GM21717 (cell line): ENCODE results near the gene ZXDC.

ENCODE experiments used
- ATAC-seq: cut with Tn5 transposase; IDR thresholded peaks from one replicate; pipeline ENCODE4 v1.9.1; 2021; ENCODE audit warnings: mild to moderate bottlenecking, moderate library complexity; ENCODE audit not compliant: unreplicated experiment

Gene ZXDC, protein sequence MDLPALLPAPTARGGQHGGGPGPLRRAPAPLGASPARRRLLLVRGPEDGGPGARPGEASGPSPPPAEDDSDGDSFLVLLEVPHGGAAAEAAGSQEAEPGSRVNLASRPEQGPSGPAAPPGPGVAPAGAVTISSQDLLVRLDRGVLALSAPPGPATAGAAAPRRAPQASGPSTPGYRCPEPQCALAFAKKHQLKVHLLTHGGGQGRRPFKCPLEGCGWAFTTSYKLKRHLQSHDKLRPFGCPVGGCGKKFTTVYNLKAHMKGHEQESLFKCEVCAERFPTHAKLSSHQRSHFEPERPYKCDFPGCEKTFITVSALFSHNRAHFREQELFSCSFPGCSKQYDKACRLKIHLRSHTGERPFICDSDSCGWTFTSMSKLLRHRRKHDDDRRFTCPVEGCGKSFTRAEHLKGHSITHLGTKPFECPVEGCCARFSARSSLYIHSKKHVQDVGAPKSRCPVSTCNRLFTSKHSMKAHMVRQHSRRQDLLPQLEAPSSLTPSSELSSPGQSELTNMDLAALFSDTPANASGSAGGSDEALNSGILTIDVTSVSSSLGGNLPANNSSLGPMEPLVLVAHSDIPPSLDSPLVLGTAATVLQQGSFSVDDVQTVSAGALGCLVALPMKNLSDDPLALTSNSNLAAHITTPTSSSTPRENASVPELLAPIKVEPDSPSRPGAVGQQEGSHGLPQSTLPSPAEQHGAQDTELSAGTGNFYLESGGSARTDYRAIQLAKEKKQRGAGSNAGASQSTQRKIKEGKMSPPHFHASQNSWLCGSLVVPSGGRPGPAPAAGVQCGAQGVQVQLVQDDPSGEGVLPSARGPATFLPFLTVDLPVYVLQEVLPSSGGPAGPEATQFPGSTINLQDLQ

GRCh38 chr3:126475413-126476114 is at the start of gene ZXDC:
ZXDC (minus strand) TSS chr3:126475891; CDS start chr3:126475865, 26 bp downstream.
- peak; percentile 73 for ATAC-seq

DNA sequence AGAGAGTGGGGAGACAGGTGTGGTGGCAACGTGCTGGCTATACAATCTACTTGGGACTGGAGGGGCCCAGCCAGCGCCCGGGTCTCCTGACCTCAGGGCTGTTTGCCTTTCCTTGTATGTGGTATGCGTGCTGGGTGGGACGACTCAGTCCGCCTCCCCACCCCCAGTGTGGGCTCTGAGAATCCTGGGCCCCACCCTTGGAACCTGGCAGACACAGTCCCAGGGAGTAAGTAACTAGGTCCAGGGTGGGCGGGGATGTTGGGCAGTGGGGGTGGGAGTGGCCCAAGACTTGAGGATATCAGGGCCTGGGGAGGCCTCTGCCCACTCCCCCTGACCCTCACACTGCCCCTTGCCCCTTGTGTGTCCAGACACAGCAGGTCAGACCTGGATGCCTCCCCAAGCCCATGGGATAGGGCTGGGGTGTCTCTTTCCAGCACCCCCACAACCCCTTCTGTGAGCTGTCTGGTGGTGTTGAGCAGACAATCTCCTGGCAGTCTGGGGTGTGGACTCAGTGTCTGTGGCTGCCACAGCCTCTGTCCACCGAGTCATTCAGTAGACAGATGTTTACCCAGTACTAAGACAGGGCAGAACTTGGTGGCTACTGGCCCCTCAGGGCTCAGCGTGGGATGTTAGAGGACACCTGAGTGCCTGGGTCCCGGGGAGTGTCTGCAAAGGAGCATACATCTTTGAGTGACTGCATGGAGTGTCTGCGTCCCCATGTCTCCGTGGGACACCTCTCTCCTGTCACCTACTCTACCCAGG is 49.6 kb upstream of the ZXDC start:
- no peak for ATAC-seq

DNA sequence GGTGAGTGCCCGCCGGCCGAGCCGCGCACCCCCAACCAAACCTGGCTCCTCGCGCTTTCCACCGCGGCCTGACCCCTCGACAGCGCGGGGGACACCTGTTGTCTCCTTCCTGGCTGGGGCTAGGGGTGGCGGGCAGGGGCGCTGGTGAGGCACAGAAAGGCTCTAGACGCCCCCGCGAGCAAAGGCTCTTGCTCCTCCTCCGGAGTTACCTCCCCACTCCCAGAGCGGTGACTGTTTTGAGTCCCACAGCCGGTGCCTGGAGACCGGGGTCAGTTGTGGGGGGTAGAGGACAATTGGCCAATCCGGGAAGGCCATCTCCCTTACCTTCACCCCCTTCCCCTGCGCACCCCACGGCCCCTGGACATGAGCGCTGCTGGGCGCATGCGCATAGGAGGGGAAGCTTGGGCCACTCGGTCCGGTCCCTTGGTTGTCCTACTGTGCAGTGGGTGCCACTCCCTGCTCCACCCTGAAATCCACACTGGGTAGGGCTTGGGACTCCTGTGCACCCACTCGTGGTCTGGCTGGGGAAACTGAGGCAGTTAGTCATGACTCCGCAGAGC is 48.8 kb upstream of the ZXDC start:
- no peak for ATAC-seq

- ATAC-seq, result no peak
Measured at GRCh38 chr3:126523745-126524428, 48.2 kb upstream of the ZXDC start, which contains the start of gene CHST13. CHST13 (plus strand) TSS chr3:126524155; CDS start chr3:126524333, 178 bp downstream.

GRCh38 chr3:126522363-126522788 is 46.7 kb upstream of the ZXDC start:
- no peak for ATAC-seq

- ATAC-seq, result no peak
Measured at GRCh38 chr3:126521122-126521891, 45.6 kb upstream of the ZXDC start.

- ATAC-seq, result no peak
Measured at GRCh38 chr3:126519506-126520455, 44.1 kb upstream of the ZXDC start.

GRCh38 chr3:126518779-126519177 is 43.1 kb upstream of the ZXDC start:
- ATAC-seq, result no peak

- ATAC-seq, result no peak
Measured at GRCh38 chr3:126517986-126518778, 42.5 kb upstream of the ZXDC start.

- ATAC-seq, result no peak
Measured at GRCh38 chr3:126517291-126517951, 41.7 kb upstream of the ZXDC start, which contains the start of gene UROC1. UROC1 (minus strand) TSS chr3:126517773; CDS start chr3:126517719, 54 bp downstream.

- no peak for ATAC-seq
Measured at GRCh38 chr3:126516936-126517290, 41.2 kb upstream of the ZXDC start.

DNA sequence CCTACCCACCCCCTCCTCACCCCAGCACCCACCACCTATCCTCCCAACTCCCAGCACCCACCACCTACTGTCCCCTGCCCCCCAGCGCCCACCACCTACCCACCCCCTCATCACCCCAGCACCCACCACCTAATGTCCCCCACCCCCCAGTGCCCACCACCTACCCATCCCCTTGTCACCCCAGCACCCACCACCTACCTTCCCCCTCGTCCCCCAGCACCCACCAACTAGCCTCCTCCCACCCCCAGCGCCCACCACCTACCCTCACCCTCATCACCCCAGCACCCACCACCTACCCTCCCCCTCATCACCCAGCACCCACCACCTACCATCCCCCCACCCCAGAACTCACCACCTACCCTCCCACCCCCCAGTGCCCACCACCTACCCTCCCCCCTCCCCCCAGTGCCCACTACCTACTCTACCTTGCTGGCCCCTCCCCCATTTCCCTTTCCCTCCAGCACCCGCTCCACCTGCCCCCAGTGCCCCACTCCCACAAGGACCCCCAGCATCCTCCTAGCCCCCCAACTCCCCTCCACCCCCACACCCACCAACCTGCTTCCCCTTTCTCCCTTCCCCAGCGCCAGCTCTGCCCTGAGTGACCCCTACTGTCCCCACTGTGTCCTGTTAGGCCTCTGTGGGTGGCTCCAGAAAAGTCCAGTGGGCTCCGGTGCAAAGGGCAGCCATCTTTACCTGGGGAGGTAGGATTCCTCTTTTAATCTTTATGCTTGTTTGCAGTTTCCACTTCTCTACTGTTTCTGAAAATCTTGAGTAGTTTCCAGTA is 40.7 kb upstream of the ZXDC start:
- ATAC-seq, result no peak

GRCh38 chr3:126515066-126515706 is 39.5 kb upstream of the ZXDC start:
- ATAC-seq, result no peak

DNA sequence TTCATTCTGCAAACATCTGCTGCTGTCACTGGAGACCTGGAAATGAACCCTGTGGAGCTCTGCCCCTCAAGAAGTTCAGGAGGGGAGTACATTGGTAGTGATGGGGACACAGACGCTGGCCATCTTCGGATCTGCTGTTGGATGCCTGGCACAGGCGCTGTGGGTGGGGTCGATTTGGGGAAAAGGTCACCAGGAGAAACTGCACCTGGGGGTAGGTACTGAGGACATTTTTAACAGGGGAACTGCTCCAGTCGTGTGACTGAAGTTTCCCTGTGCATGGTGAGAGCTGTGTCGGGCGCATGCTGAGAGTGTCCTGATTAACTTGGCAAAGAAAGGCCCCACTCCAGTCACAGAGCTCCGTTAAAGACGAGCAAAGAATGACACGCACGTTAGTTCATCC is 38.5 kb upstream of the ZXDC start:
- ATAC-seq, result no peak
